ENCODE measurements around the gene ASCC3. TPM values are rescaled to one million over a fixed set of nuclear protein-coding genes. Genes with fewer than 3 reads are reported as not detected.

Gene ASCC3
- total RNA-seq, 4 donors from 2014 or later = 14.2 to 58.9 (median 36.6) TPM

DNA sequence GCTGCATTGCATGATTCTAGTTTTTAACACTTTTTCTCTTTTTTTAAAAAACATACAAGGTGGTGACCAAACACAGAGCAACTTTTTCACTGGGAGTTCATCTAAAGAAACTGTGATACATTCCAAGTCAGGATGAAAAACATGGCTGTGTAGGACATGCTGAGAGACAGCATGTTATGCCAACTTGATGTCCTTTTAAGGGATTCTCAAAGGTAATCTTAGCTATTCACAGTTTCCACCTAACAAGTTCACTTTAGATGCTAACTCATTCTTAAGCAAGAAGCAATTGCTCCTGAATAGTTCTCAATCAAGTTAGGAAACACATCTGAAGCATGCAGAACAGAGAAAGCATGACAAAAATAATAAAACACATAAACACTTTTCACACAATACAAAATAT, 3.3 kb downstream of the ASCC3 start:
- no peak for TF ChIP-seq POLR2A (IDR thresholded peaks at IDR 0.05)
- TF ChIP-seq, protein P1, sequence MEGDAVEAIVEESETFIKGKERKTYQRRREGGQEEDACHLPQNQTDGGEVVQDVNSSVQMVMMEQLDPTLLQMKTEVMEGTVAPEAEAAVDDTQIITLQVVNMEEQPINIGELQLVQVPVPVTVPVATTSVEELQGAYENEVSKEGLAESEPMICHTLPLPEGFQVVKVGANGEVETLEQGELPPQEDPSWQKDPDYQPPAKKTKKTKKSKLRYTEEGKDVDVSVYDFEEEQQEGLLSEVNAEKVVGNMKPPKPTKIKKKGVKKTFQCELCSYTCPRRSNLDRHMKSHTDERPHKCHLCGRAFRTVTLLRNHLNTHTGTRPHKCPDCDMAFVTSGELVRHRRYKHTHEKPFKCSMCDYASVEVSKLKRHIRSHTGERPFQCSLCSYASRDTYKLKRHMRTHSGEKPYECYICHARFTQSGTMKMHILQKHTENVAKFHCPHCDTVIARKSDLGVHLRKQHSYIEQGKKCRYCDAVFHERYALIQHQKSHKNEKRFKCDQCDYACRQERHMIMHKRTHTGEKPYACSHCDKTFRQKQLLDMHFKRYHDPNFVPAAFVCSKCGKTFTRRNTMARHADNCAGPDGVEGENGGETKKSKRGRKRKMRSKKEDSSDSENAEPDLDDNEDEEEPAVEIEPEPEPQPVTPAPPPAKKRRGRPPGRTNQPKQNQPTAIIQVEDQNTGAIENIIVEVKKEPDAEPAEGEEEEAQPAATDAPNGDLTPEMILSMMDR (IDR thresholded peaks at IDR 0.05) = no peak
- Histone ChIP-seq H3K36me3 (peaks cover 0 to 6% (median 0%) of the 10 kb centered on the region in 3 donors), H3K4me1 (peaks cover 0 to 39% (median 10%) of the 10 kb centered on the region in 3 donors), H3K27me3 (no peaks in the 10 kb centered on the region), H3K9me3 (no peaks in the 10 kb centered on the region), H3K4me3 (no peak overlapping the region), H3K27ac (no peak overlapping the region)
- intact Hi-C loops (cut with DNase I) = no loop called here
- DNase-seq = no peak

DNA sequence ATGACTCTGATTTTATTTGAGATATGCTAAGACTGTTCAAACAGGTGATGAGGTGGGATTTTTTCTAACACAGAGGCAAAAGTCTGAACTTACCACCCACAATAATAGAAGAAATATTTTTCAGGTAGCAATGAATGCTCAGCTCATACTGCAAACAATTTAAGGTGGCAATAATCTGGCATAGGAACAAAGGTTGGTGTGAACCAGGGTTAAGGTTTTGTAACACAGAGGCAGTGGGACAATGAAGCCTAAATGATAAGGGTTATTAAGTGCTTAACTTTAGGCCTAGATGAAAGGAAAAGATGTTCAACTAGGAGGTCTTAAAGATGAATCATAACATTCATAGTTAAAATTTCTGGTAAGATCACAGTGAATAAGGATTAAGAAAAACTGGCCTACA, 4.9 kb downstream of the ASCC3 start:
- Histone ChIP-seq H3K4me1 (peaks cover 0 to 30% (median 10%) of the 10 kb centered on the region in 3 donors), H3K9me3 (no peaks in the 10 kb centered on the region), H3K36me3 (peaks cover 0 to 13% (median 0%) of the 10 kb centered on the region in 3 donors), H3K27ac (no peak overlapping the region), H3K27me3 (no peaks in the 10 kb centered on the region), H3K4me3 (no peak overlapping the region)
- no peak for DNase-seq
- TF ChIP-seq POLR2A (IDR thresholded peaks at IDR 0.05) = no peak
- TF ChIP-seq, protein P1 (IDR thresholded peaks at IDR 0.05) = no peak
- intact Hi-C loops (cut with DNase I) = no loop called here

DNA sequence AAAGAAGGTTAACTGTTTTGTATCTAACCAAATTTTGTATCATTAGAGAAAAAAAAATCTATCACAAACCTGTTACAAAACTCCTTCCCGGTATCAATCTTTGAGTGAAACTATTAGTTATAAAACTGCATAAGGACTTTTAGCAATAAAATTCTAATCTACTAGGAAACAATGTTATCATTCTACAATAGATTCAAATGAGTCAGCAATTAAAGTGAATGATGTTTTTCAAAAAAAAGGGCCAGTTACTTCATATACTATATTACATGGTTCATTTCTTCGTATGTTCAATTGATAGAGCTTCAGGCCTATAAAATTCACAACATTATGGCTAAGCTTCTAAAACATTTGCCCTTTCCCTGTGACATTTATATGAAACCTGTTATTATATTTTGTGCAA, 15.6 kb downstream of the ASCC3 start:
- Histone ChIP-seq H3K9me3 (no peaks in the 10 kb centered on the region), H3K4me3 (no peak overlapping the region), H3K27ac (no peak overlapping the region), H3K27me3 (no peaks in the 10 kb centered on the region), H3K36me3 (peaks cover 0 to 68% (median 0%) of the 10 kb centered on the region in 3 donors), H3K4me1 (no peaks in the 10 kb centered on the region)
- WGBS, 2 donors = 95 to 98% methylated on average over 2 of the region's 2 CpGs
- TF ChIP-seq POLR2A (IDR thresholded peaks at IDR 0.05) = no peak
- TF ChIP-seq, protein P1 (IDR thresholded peaks at IDR 0.05) = no peak
- no peak for DNase-seq
- intact Hi-C loops (cut with DNase I) = no loop called here

DNA sequence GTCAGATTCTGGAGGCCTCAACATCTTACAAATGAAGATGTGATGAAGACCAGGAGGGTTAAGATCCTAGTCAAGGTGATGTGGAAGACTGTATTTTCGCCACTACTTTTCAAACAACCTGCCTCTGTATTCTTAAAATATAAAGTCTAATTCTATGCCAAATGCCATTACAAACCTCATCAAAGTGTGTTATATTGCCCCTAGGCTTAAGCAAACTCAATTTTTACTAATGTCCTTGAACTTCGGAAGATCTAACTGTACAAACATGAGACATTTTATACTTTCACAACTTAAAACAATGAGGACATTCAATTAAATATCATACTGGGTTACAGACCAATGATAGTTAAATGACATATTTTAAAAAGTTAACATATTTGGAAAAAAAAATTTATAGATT, 19.1 kb downstream of the ASCC3 start:
- 95% methylated on average over 2 of the region's 2 CpGs for WGBS, 2 donors
- Histone ChIP-seq H3K4me1 (no peaks in the 10 kb centered on the region), H3K27me3 (no peaks in the 10 kb centered on the region), H3K36me3 (peaks cover 0 to 90% (median 0%) of the 10 kb centered on the region in 3 donors), H3K9me3 (peaks cover 0 to 1% (median 0%) of the 10 kb centered on the region in 3 donors), H3K27ac (no peak overlapping the region), H3K4me3 (no peak overlapping the region)
- TF ChIP-seq, protein P1 (IDR thresholded peaks at IDR 0.05) = no peak
- no peak for TF ChIP-seq POLR2A (IDR thresholded peaks at IDR 0.05)
- DNase-seq = no peak
- intact Hi-C loops (cut with DNase I) = no loop called here

DNA sequence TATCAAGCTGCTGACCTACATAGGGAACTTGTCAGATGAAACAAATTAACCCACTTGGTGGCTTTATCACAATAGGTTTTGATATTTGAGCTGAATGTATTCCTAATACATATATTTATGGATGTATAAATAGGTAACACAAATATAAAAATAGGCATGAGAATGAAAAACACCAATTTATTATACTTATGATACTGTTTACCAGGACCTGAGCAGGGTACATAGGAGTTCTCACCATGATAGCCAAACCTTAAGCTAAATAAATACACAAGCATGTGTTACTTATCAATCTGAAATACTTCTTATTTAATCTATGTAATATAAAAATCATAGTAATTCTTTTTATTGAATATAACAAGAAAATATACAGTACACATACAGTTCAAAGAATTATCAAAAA, 25.0 kb downstream of the ASCC3 start:
- H3K36me3 ChIP-seq = peaks cover 0 to 51% (median 0%) of the 10 kb centered on the region in 3 donors
- no peak for TF ChIP-seq POLR2A (IDR thresholded peaks at IDR 0.05)
- TF ChIP-seq, protein P1 (IDR thresholded peaks at IDR 0.05) = no peak
- H3K27ac ChIP-seq = no peak overlapping the region
- H3K4me3 ChIP-seq = no peak overlapping the region
- no peaks in the 10 kb centered on the region for H3K4me1 ChIP-seq
- no peaks in the 10 kb centered on the region for H3K27me3 ChIP-seq
- DNase-seq = no peak
- H3K9me3 ChIP-seq = peaks cover 0 to 14% (median 0%) of the 10 kb centered on the region in 3 donors
- intact Hi-C loops (cut with DNase I) = no loop called here

Data from esophagus squamous epithelium (tissue), 5 donors.